Measurements from ENCODE around the gene LEP.
"Not testable (repeated sequence)": the region's sequence is repeated elsewhere in the genome, so short reads cannot be mapped to it uniquely, and the experiment has no call there.

LEP gene

GRCh38 chr7:128210590-128211570 is 30.2 kb upstream of the LEP start:
- DNase-seq (ENCODE audit: low read depth, low spot score), result no peak

- DNase-seq (ENCODE audit: low read depth, low spot score), result no peak
Observed at GRCh38 chr7:128211626-128212025, 29.5 kb upstream of the LEP start.

- no peak for DNase-seq (ENCODE audit: low read depth, low spot score)
Observed at GRCh38 chr7:128214463-128214862, 26.6 kb upstream of the LEP start.

GRCh38 chr7:128215281-128215680 is 25.8 kb upstream of the LEP start:
- peak; percentile 81 for DNase-seq (ENCODE audit: low read depth, low spot score)

- peak; percentile 57 for DNase-seq (ENCODE audit: low read depth, low spot score)
Observed at GRCh38 chr7:128215739-128216138, 25.3 kb upstream of the LEP start.

GRCh38 chr7:128217030-128217805 is 23.9 kb upstream of the LEP start:
- peak; percentile 39 for DNase-seq (ENCODE audit: low read depth, low spot score)

GRCh38 chr7:128217967-128218652 is 23.0 kb upstream of the LEP start:
- DNase-seq (ENCODE audit: low read depth, low spot score), result no peak

GRCh38 chr7:128219636-128220035 is 21.4 kb upstream of the LEP start:
- no peak for DNase-seq (ENCODE audit: low read depth, low spot score)

GRCh38 chr7:128221929-128222403 is 19.1 kb upstream of the LEP start:
- peak; percentile 19 for DNase-seq (ENCODE audit: low read depth, low spot score)

- no peak for DNase-seq (ENCODE audit: low read depth, low spot score)
Observed at GRCh38 chr7:128226132-128226980, 14.7 kb upstream of the LEP start.

- no peak for DNase-seq (ENCODE audit: low read depth, low spot score)
Observed at GRCh38 chr7:128227271-128227670, 13.8 kb upstream of the LEP start.

- DNase-seq (ENCODE audit: low read depth, low spot score), result no peak
Observed at GRCh38 chr7:128231021-128231420, 10.1 kb upstream of the LEP start.

- DNase-seq (ENCODE audit: low read depth, low spot score), result no peak
Observed at GRCh38 chr7:128231677-128232076, 9.4 kb upstream of the LEP start.

- no peak for DNase-seq (ENCODE audit: low read depth, low spot score)
Observed at GRCh38 chr7:128233471-128233870, 7.6 kb upstream of the LEP start.

- DNase-seq (ENCODE audit: low read depth, low spot score), result no peak
Observed at GRCh38 chr7:128234476-128235026, 6.5 kb upstream of the LEP start.

- DNase-seq (ENCODE audit: low read depth, low spot score), result no peak
Observed at GRCh38 chr7:128235471-128235870, 5.6 kb upstream of the LEP start.

GRCh38 chr7:128236924-128237586 is 4.0 kb upstream of the LEP start:
- peak; percentile 48 for DNase-seq (ENCODE audit: low read depth, low spot score)

GRCh38 chr7:128239146-128239545 is 1.9 kb upstream of the LEP start:
- not testable (repeated sequence) for DNase-seq (ENCODE audit: low read depth, low spot score)

- no peak for DNase-seq (ENCODE audit: low read depth, low spot score)
Observed at GRCh38 chr7:128242661-128243060, 1.6 kb downstream of the LEP start.

GRCh38 chr7:128243273-128243672 is 2.2 kb downstream of the LEP start:
- DNase-seq (ENCODE audit: low read depth, low spot score), result no peak

All from astrocyte of the hippocampus (primary cell).